OCI-LY3 (cell line): ENCODE measurements around the gene CALHM2.

Experiments
- H2AFZ ChIP-seq: fragments of 200-600, 300-600 bp; shearing (Covaris generic); 2 replicates; pipeline ENCODE4 v1.6.0; 2014; ENCODE audit warnings: antibody characterized with exemption, low read depth, low read length
- H3K27ac ChIP-seq: fragments of 200-600, 300-600 bp; sonication (generic); 2 replicates; pipeline ENCODE4 v1.5.1; 2014; ENCODE audit warnings: mild to moderate bottlenecking, low read length, moderate library complexity, mixed read lengths
- H3K27me3 ChIP-seq: fragments of 200-600, 300-600 bp; sonication (generic); 2 replicates; pipeline ENCODE4 v1.6.1; 2014; ENCODE audit warnings: low read depth, low read length, mixed read lengths
- H3K36me3 ChIP-seq: fragments of 200-600, 300-600 bp; sonication (generic); replicated peaks from 2 replicates; pipeline ENCODE3; 2014; ENCODE audit warnings: low read depth, low read length, mixed read lengths
- H3K4me1 ChIP-seq: fragments of 300-600, 200-600 bp; sonication (generic); 2 replicates; pipeline ENCODE4 v1.6.1; 2014; ENCODE audit warnings: low read length, mixed read lengths
- H3K4me2 ChIP-seq: fragments of 200-600, 300-600 bp; sonication (generic); 2 replicates; pipeline ENCODE4 v1.6.1; 2014; ENCODE audit warnings: low read length, mixed read lengths
- H3K4me3 ChIP-seq: fragments of 300-600, 200-600 bp; sonication (generic); 2 replicates; pipeline ENCODE4 v1.5.1; 2014; ENCODE audit warnings: antibody characterized with exemption, mild to moderate bottlenecking, low read length, moderate library complexity
- H3K79me2 ChIP-seq: fragments of 300-600, 200-600 bp; shearing (Covaris generic); 2 replicates; pipeline ENCODE4 v1.6.1; 2014; ENCODE audit warnings: mild to moderate bottlenecking, low read length, mixed read lengths
- H3K9ac ChIP-seq: fragments of 300-600, 200-600 bp; shearing (Covaris generic); 2 replicates; pipeline ENCODE4 v1.6.0; 2014; ENCODE audit warnings: mild to moderate bottlenecking, low read length, moderate library complexity
- H3K9me3 ChIP-seq: fragments of 200-600, 300-600 bp; shearing (Covaris generic); 2 replicates; pipeline ENCODE4 v1.6.1; 2014; ENCODE audit warnings: low read length, mixed read lengths; ENCODE audit not compliant: insufficient read depth
- H4K20me1 ChIP-seq: fragments of 200-600, 300-600 bp; sonication (generic); 2 replicates; pipeline ENCODE4 v1.6.1; 2016; ENCODE audit warnings: low read length, mixed read lengths; ENCODE audit not compliant: insufficient read depth
- CTCF ChIP-seq: fragments of 200-600, 300-600 bp; sonication (generic); IDR thresholded peaks from 2 replicates; pipeline ENCODE4 v1.5.1; 2014; ENCODE audit warnings: antibody characterized with exemption, low read length, low read depth
- EZH2phosphoT487 ChIP-seq: fragments of 200-600 bp; shearing (Covaris generic); IDR thresholded peaks from 2 replicates; pipeline ENCODE4 v1.6.1; 2018; ENCODE audit warnings: antibody characterized with exemption, mixed run types, low read depth

The CALHM2 gene

DNA sequence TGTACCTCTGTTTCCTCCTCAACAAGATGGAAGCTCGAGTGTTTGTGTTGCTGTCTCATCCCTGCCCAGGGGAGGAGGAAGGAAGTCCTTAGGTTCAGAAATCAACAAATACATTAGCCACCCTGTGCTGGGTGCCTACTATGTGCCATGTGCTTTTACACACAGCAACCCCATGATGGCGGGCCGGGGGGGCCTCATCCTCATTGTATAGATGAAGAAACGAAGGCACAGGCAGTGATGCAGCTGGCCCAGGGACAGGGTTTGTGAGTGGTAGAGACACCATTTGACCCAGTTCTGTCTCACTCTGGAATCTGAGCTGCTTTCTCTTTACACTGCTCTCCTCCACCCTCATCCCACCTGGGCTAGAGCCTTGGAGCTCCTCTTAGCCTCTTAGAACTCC lies 1.9 kb upstream of the CALHM2 start:
- Histone ChIP-seq H4K20me1 (no peaks in the 10 kb centered on the region), H3K4me2 (no peak overlapping the region), H3K4me1 (peaks cover 4% of the 10 kb centered on the region; the same call in 1 of the 2 replicates), H3K9me3 (no peaks in the 10 kb centered on the region), H2AFZ (no peak overlapping the region), H3K4me3 (no peak overlapping the region), H3K9ac (no peak overlapping the region), H3K36me3 (no peaks in the 10 kb centered on the region), H3K27me3 (no peaks in the 10 kb centered on the region), H3K27ac (no peak overlapping the region), H3K79me2 (no peaks in the 10 kb centered on the region)
- no peak for TF ChIP-seq CTCF
- TF ChIP-seq EZH2phosphoT487: no peak

GRCh38 chr10:103452506-103453230 lies 498 bp upstream of the CALHM2 start:
- Histone ChIP-seq H3K27me3 (no peaks in the 10 kb centered on the region), H3K4me2 (peak overlapping the region; percentile 75), H3K9ac (peak overlapping the region; percentile 35; the same call in 1 of the 2 replicates), H3K9me3 (no peaks in the 10 kb centered on the region), H3K4me3 (peak overlapping the region; percentile 71), H3K79me2 (no peaks in the 10 kb centered on the region), H2AFZ (0 out of 2 replicates have a peak overlapping the region, but pooled peaks have one; percentile 70), H3K4me1 (peaks cover 4% of the 10 kb centered on the region; the same call in 1 of the 2 replicates), H3K36me3 (no peaks in the 10 kb centered on the region), H4K20me1 (no peaks in the 10 kb centered on the region), H3K27ac (no peak overlapping the region)
- TF ChIP-seq EZH2phosphoT487 (no peak), CTCF (no peak)

DNA sequence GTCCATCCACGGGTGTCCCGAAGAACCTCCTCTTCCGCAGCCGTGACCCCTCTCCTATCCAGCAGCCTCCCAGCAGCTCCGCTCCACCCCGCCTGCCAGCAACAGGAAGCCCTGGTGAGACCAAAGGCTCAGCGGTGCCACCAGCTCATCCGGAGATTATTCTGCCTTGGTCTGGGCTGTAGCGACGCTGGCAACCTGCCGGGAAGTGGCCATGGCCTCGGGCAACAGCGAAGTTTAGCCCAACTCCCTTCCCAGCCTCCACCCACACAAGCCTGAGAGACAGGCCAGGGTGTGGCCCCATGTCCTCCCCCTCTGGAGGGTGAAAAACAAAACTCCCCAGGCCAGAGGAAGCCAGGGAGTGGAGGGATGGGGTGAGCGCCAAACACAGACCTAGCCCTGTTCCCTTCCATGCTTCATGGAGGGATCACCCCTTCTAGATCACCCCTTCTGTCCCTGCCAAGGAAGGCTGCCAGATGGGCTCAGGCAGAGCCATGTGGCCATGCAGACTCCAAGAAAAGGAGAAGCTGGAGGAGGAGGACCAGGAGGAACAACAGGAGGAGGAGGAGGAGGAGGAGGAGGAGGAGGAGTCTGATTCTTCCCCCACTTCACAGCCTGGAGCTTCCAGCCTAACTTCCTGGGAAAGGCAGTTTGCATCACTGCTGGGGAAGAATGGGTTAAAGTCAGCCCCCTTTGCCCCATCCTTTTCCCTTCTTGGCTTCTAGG lies 918 bp downstream of the CALHM2 start:
- Histone ChIP-seq H2AFZ (no peak overlapping the region), H3K27me3 (no peaks in the 10 kb centered on the region)

More for the DNA sequence above, 918 bp downstream of the CALHM2 start:
- TF ChIP-seq CTCF: no peak
- TF ChIP-seq EZH2phosphoT487: no peak
- Histone ChIP-seq H3K36me3 (peaks cover 5% of the 10 kb centered on the region), H3K4me1 (peaks cover 4% of the 10 kb centered on the region; the same call in 1 of the 2 replicates), H3K27ac (no peak overlapping the region), H3K79me2 (no peaks in the 10 kb centered on the region), H4K20me1 (no peaks in the 10 kb centered on the region), H3K4me3 (no peak overlapping the region), H3K4me2 (0 out of 2 replicates have a peak overlapping the region, but pooled peaks have one; percentile 75), H3K9ac (no peak overlapping the region), H3K9me3 (no peaks in the 10 kb centered on the region)
